KOPT-K1 (cell line): Measurements from ENCODE around the gene ERI2.

Experiments used
- H3K27ac ChIP-seq: fragments of 200-600 bp; sonication (generic); 2 replicates; pipeline ENCODE4 v1.5.1; 2016; ENCODE audit warnings: antibody characterized with exemption, mild to moderate bottlenecking, low read depth, low read length; ENCODE audit not compliant: poor library complexity, severe bottlenecking
- H3K36me3 ChIP-seq: fragments of 200-600 bp; sonication (generic); 2 replicates; pipeline ENCODE4 v1.5.1; 2017; ENCODE audit warnings: antibody characterized with exemption, mild to moderate bottlenecking, low read length, moderate library complexity; ENCODE audit not compliant: insufficient read depth
- H3K9me3 ChIP-seq: fragments of 200-600 bp; sonication (generic); 2 replicates; pipeline ENCODE4 v1.5.1; 2017; ENCODE audit warnings: antibody characterized with exemption, low read length, mild to moderate bottlenecking; ENCODE audit not compliant: insufficient read depth, poor library complexity, severe bottlenecking

Gene ERI2

GRCh38 chr16:20806168-20807050 lies at the start of gene ERI2, which contains the start of gene REXO5:
TSS of gene ERI2 (minus strand) at chr16:20806472. CDS start at chr16:20806430, 42 bp downstream.
TSS of gene REXO5 (plus strand) at chr16:20806527. CDS start at chr16:20806954, 427 bp downstream.
- no peaks in the 10 kb centered on the region for H3K9me3 ChIP-seq
- H3K36me3 ChIP-seq = peaks cover 11% of the 10 kb centered on the region; the same call in 1 of the 2 replicates
- H3K27ac ChIP-seq = peak within 1 kb of the TSS; percentile 98

GRCh38 chr16:20854963-20855362 lies 48.7 kb upstream of the ERI2 start:
- Histone ChIP-seq H3K36me3 (peaks cover 35% of the 10 kb centered on the region; the same call in 1 of the 2 replicates), H3K9me3 (no peaks in the 10 kb centered on the region), H3K27ac (no peak overlapping the region)

- Histone ChIP-seq H3K27ac (no peak overlapping the region), H3K36me3 (peaks cover 38% of the 10 kb centered on the region; the same call in 1 of the 2 replicates), H3K9me3 (no peaks in the 10 kb centered on the region)
Measured at GRCh38 chr16:20853981-20854620, 47.8 kb upstream of the ERI2 start.

- Histone ChIP-seq H3K36me3 (peaks cover 43% of the 10 kb centered on the region; the same call in 1 of the 2 replicates), H3K27ac (no peak overlapping the region), H3K9me3 (no peaks in the 10 kb centered on the region)
Measured at GRCh38 chr16:20853143-20853542, 46.9 kb upstream of the ERI2 start.

- no peak overlapping the region for H3K27ac ChIP-seq
- peaks cover 54% of the 10 kb centered on the region for H3K36me3 ChIP-seq
- no peaks in the 10 kb centered on the region for H3K9me3 ChIP-seq
Measured at GRCh38 chr16:20851601-20852000, 45.3 kb upstream of the ERI2 start.

GRCh38 chr16:20850981-20851380 lies 44.7 kb upstream of the ERI2 start:
- Histone ChIP-seq H3K36me3 (peaks cover 60% of the 10 kb centered on the region), H3K27ac (no peak overlapping the region), H3K9me3 (no peaks in the 10 kb centered on the region)

- no peaks in the 10 kb centered on the region for H3K9me3 ChIP-seq
- H3K36me3 ChIP-seq = peaks cover 69% of the 10 kb centered on the region
- no peak overlapping the region for H3K27ac ChIP-seq
Measured at GRCh38 chr16:20849589-20850390, 43.5 kb upstream of the ERI2 start.

- Histone ChIP-seq H3K9me3 (no peaks in the 10 kb centered on the region), H3K36me3 (peaks cover 54% of the 10 kb centered on the region), H3K27ac (no peak overlapping the region)
Measured at GRCh38 chr16:20847550-20847949, 41.3 kb upstream of the ERI2 start.

GRCh38 chr16:20846551-20846950 lies 40.3 kb upstream of the ERI2 start:
- no peaks in the 10 kb centered on the region for H3K9me3 ChIP-seq
- peaks cover 64% of the 10 kb centered on the region for H3K36me3 ChIP-seq
- no peak overlapping the region for H3K27ac ChIP-seq

- Histone ChIP-seq H3K9me3 (no peaks in the 10 kb centered on the region), H3K36me3 (peaks cover 65% of the 10 kb centered on the region)
Measured at GRCh38 chr16:20846030-20846429, 39.8 kb upstream of the ERI2 start.

GRCh38 chr16:20844588-20844987 lies 38.3 kb upstream of the ERI2 start:
- no peaks in the 10 kb centered on the region for H3K9me3 ChIP-seq
- H3K36me3 ChIP-seq = peaks cover 71% of the 10 kb centered on the region
- peak overlapping the region; percentile 53 for H3K27ac ChIP-seq

More at GRCh38 chr16:20846030-20846429, 39.8 kb upstream of the ERI2 start:
- no peak overlapping the region for H3K27ac ChIP-seq

GRCh38 chr16:20844054-20844453 lies 37.8 kb upstream of the ERI2 start:
- peaks cover 71% of the 10 kb centered on the region for H3K36me3 ChIP-seq
- no peaks in the 10 kb centered on the region for H3K9me3 ChIP-seq
- peak overlapping the region; percentile 53 for H3K27ac ChIP-seq

- Histone ChIP-seq H3K9me3 (peaks cover 12% of the 10 kb centered on the region), H3K36me3 (peaks cover 80% of the 10 kb centered on the region), H3K27ac (no peak overlapping the region)
Measured at GRCh38 chr16:20839504-20839903, 33.2 kb upstream of the ERI2 start.

- Histone ChIP-seq H3K9me3 (peaks cover 12% of the 10 kb centered on the region), H3K36me3 (peaks cover 92% of the 10 kb centered on the region), H3K27ac (no peak overlapping the region)
Measured at GRCh38 chr16:20838240-20838639, 32.0 kb upstream of the ERI2 start.

- Histone ChIP-seq H3K36me3 (peaks cover 88% of the 10 kb centered on the region), H3K9me3 (peaks cover 12% of the 10 kb centered on the region), H3K27ac (no peak overlapping the region)
Measured at GRCh38 chr16:20833086-20833485, 26.8 kb upstream of the ERI2 start.
